SK-N-SH treated with all-trans-retinoic acid at 6 μM for 48 hours (cell line): ENCODE data around the gene TXNRD3.

Source experiments
- ATAC-seq: fragments of 200-7000 bp; cut with Tn5 transposase; 3 replicates; pipeline ENCODE4 v1.9.1; 2020; ENCODE audit warnings: mild to moderate bottlenecking, moderate library complexity
- ARNTL ChIP-seq: fragments of 450-650 bp; formaldehyde crosslinking; IDR thresholded peaks from 2 replicates; pipeline ENCODE4 v1.5.0; 2020; ENCODE audit warnings: low read depth, mild to moderate bottlenecking, moderate library complexity, borderline replicate concordance
- BACH2 ChIP-seq: fragments of 250-450 bp; sonication (Bioruptor Pico); IDR thresholded peaks from 2 replicates; pipeline ENCODE4 v1.9.0; 2021; ENCODE audit warnings: mild to moderate bottlenecking, borderline replicate concordance
- CSDC2 ChIP-seq: fragments of 250-450 bp; sonication (Bioruptor Pico); IDR thresholded peaks from 2 replicates; pipeline ENCODE4 v1.5.0; 2020; ENCODE audit warnings: mild to moderate bottlenecking, moderate library complexity
- ESRRG ChIP-seq: fragments of 250-450 bp; sonication (Bioruptor Pico); IDR thresholded peaks from 2 replicates; pipeline ENCODE4 v1.6.1; 2021; ENCODE audit warnings: mild to moderate bottlenecking
- GLIS3 ChIP-seq: fragments of 250-450 bp; sonication (Bioruptor Pico); IDR thresholded peaks from 2 replicates; pipeline ENCODE4 v1.5.0; 2020; ENCODE audit warnings: mild to moderate bottlenecking, moderate library complexity
- ISL1 ChIP-seq: fragments of 250-450 bp; sonication (Bioruptor Pico); IDR thresholded peaks from 2 replicates; pipeline ENCODE4 v2.1.2; 2022; ENCODE audit warnings: mild to moderate bottlenecking, moderate library complexity
- OSR1 ChIP-seq: fragments of 250-450 bp; sonication (Bioruptor Pico); IDR thresholded peaks from 2 replicates; pipeline ENCODE4 v1.8.0; 2022; ENCODE audit warnings: moderate library complexity, mild to moderate bottlenecking, inconsistent platforms
- PPARA ChIP-seq: fragments of 250-450 bp; sonication (Bioruptor Pico); IDR thresholded peaks from 2 replicates; pipeline ENCODE4 v1.5.0; 2020; ENCODE audit warnings: mild to moderate bottlenecking, borderline replicate concordance
- RARB ChIP-seq: fragments of 250-450 bp; sonication (Bioruptor Pico); IDR thresholded peaks from 2 replicates; pipeline ENCODE4 v1.8.0; 2021; ENCODE audit warnings: mild to moderate bottlenecking, moderate library complexity
- SNAI2 ChIP-seq: fragments of 250-450 bp; sonication (Bioruptor Pico); IDR thresholded peaks from 2 replicates; pipeline ENCODE4 v1.5.0; 2020; ENCODE audit warnings: mild to moderate bottlenecking, moderate library complexity
- TCF4 ChIP-seq: fragments of 250-450 bp; sonication (Bioruptor Pico); IDR thresholded peaks from 2 replicates; pipeline ENCODE4 v1.8.0; 2021; ENCODE audit warnings: mild to moderate bottlenecking, moderate library complexity, borderline replicate concordance
- TOX ChIP-seq: fragments of 250-450 bp; sonication (Bioruptor Pico); IDR thresholded peaks from 2 replicates; pipeline ENCODE4 v1.8.0; 2021; ENCODE audit warnings: mild to moderate bottlenecking, moderate library complexity, borderline replicate concordance
- ZC3H10 ChIP-seq: fragments of 250-450 bp; sonication (Bioruptor Pico); IDR thresholded peaks from 2 replicates; pipeline ENCODE4 v1.5.1; 2021; ENCODE audit warnings: mild to moderate bottlenecking, moderate library complexity
- ZFP3 ChIP-seq: fragments of 250-450 bp; sonication (Bioruptor Pico); IDR thresholded peaks from 2 replicates; pipeline ENCODE4 v1.5.0; 2020; ENCODE audit warnings: mild to moderate bottlenecking, moderate library complexity
- ZFP30 ChIP-seq: fragments of 450-650 bp; formaldehyde crosslinking; IDR thresholded peaks from 2 replicates; pipeline ENCODE4 v1.5.0; 2022; ENCODE audit warnings: mild to moderate bottlenecking, moderate library complexity
- ZNF565 ChIP-seq: fragments of 450-650 bp; formaldehyde crosslinking; conservative IDR thresholded peaks from 2 replicates; pipeline ENCODE4 v1.5.0; 2020; ENCODE audit warnings: low read depth, mild to moderate bottlenecking, moderate library complexity
- ZNF70 ChIP-seq: fragments of 450-650 bp; formaldehyde crosslinking; IDR thresholded peaks from 2 replicates; pipeline ENCODE4 v1.5.0; 2020; ENCODE audit warnings: mild to moderate bottlenecking, moderate library complexity
- ZNF8 ChIP-seq: fragments of 450-650 bp; formaldehyde crosslinking; IDR thresholded peaks from 2 replicates; pipeline ENCODE4 v1.5.0; 2020; ENCODE audit warnings: mild to moderate bottlenecking, moderate library complexity
- TF ChIP-seq, protein P1 (sequence below): fragments of 250-450 bp; sonication (Bioruptor Pico); IDR thresholded peaks from 2 replicates; pipeline ENCODE4 v1.5.1; 2021; ENCODE audit warnings: mild to moderate bottlenecking, moderate library complexity
- TF ChIP-seq, protein P2 (sequence below): fragments of 250-450 bp; sonication (Bioruptor Pico); IDR thresholded peaks from 2 replicates; pipeline ENCODE4 v1.5.1; 2020; ENCODE audit warnings: low read depth, mild to moderate bottlenecking, moderate library complexity
- TF ChIP-seq, protein P3 (sequence below): fragments of 250-450 bp; sonication (Bioruptor Pico); IDR thresholded peaks from 2 replicates; pipeline ENCODE4 v1.5.0; 2020; ENCODE audit warnings: mild to moderate bottlenecking, moderate library complexity
- TF ChIP-seq, protein P4 (sequence below): fragments of 250-450 bp; sonication (Bioruptor Pico); IDR thresholded peaks from 2 replicates; pipeline ENCODE4 v1.8.0; 2020; ENCODE audit warnings: mild to moderate bottlenecking, moderate library complexity, borderline replicate concordance

Gene TXNRD3

DNA sequence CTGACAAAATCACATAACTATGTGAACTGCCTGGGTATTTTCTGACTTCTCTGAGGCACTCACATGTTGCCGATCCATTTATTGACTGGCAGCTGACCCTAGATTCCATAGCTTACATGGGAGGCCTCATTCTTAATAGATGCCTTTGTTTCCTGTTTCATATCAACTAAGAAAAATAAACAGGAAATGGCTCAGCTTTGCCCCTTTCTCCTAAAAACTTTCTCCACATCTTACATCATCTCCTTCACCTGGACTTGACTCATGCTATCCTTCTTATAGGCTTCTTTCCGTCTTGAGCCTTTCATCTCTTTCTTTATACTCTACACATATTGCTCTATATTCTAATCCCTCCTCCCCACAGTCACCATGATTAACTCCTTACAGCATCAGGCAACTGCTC lies 38.0 kb downstream of the TXNRD3 start:
- TF ChIP-seq BACH2 (no peak), PPARA (no peak), ISL1 (CRISPR knock-in tag) (no peak), ESRRG (no peak), RARB (no peak), CSDC2 (CRISPR knock-in tag) (no peak), TOX (no peak), ARNTL (CRISPR knock-in tag) (no peak), ZFP3 (CRISPR knock-in tag) (no peak), ZNF8 (CRISPR knock-in tag) (no peak), ZNF565 (no peak), OSR1 (CRISPR knock-in tag) (no peak), ZNF70 (CRISPR knock-in tag) (no peak), SNAI2 (no peak), TCF4 (no peak), ZFP30 (CRISPR knock-in tag) (no peak)
- TF ChIP-seq, protein P1, sequence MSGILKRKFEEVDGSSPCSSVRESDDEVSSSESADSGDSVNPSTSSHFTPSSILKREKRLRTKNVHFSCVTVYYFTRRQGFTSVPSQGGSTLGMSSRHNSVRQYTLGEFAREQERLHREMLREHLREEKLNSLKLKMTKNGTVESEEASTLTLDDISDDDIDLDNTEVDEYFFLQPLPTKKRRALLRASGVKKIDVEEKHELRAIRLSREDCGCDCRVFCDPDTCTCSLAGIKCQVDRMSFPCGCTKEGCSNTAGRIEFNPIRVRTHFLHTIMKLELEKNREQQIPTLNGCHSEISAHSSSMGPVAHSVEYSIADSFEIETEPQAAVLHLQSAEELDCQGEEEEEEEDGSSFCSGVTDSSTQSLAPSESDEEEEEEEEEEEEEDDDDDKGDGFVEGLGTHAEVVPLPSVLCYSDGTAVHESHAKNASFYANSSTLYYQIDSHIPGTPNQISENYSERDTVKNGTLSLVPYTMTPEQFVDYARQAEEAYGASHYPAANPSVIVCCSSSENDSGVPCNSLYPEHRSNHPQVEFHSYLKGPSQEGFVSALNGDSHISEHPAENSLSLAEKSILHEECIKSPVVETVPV (CRISPR knock-in tag) = no peak
- TF ChIP-seq, protein P2, sequence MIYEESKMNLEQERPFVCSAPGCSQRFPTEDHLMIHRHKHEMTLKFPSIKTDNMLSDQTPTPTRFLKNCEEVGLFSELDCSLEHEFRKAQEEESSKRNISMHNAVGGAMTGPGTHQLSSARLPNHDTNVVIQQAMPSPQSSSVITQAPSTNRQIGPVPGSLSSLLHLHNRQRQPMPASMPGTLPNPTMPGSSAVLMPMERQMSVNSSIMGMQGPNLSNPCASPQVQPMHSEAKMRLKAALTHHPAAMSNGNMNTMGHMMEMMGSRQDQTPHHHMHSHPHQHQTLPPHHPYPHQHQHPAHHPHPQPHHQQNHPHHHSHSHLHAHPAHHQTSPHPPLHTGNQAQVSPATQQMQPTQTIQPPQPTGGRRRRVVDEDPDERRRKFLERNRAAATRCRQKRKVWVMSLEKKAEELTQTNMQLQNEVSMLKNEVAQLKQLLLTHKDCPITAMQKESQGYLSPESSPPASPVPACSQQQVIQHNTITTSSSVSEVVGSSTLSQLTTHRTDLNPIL = no peak
- TF ChIP-seq, protein P3, sequence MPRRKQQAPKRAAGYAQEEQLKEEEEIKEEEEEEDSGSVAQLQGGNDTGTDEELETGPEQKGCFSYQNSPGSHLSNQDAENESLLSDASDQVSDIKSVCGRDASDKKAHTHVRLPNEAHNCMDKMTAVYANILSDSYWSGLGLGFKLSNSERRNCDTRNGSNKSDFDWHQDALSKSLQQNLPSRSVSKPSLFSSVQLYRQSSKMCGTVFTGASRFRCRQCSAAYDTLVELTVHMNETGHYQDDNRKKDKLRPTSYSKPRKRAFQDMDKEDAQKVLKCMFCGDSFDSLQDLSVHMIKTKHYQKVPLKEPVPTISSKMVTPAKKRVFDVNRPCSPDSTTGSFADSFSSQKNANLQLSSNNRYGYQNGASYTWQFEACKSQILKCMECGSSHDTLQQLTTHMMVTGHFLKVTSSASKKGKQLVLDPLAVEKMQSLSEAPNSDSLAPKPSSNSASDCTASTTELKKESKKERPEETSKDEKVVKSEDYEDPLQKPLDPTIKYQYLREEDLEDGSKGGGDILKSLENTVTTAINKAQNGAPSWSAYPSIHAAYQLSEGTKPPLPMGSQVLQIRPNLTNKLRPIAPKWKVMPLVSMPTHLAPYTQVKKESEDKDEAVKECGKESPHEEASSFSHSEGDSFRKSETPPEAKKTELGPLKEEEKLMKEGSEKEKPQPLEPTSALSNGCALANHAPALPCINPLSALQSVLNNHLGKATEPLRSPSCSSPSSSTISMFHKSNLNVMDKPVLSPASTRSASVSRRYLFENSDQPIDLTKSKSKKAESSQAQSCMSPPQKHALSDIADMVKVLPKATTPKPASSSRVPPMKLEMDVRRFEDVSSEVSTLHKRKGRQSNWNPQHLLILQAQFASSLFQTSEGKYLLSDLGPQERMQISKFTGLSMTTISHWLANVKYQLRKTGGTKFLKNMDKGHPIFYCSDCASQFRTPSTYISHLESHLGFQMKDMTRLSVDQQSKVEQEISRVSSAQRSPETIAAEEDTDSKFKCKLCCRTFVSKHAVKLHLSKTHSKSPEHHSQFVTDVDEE (CRISPR knock-in tag) = no peak
- no peak for ATAC-seq

DNA sequence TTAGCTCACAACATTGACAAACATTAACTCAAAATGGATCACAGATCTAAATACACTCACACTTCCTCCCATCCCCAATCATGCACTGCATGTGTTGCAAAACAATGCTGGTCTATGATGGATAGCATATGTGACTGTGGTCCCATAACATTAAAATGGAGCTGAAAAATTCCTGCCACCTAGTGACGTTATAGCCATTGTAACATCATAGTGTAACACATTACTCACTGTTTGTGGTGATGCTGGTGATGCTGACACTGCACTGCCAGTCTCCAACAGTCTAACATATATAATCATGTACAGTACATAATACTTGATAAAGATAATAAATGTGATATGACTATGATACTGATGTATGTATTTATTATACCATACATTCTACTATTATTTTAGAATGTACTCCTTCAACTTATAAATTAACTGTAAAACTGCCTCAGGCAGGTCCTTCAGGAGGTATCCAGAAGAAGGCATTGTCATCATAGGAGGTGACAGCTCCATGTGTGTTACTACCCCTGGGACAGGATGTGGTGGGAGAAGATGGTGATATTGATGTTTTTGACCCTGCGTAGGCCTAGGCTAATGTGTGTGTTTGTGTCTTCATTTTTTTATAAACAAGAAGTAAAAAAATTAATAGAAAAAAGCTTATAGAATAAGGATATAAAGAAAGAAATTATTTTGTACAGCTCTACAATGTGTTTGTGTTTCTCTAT lies 41.3 kb downstream of the TXNRD3 start:
- TF ChIP-seq ZNF565 (no peak), ZNF8 (CRISPR knock-in tag) (no peak), ZNF70 (CRISPR knock-in tag) (no peak), OSR1 (CRISPR knock-in tag) (no peak), TOX (no peak)
- ATAC-seq = no peak; the same call in 2 of the 3 replicates

DNA sequence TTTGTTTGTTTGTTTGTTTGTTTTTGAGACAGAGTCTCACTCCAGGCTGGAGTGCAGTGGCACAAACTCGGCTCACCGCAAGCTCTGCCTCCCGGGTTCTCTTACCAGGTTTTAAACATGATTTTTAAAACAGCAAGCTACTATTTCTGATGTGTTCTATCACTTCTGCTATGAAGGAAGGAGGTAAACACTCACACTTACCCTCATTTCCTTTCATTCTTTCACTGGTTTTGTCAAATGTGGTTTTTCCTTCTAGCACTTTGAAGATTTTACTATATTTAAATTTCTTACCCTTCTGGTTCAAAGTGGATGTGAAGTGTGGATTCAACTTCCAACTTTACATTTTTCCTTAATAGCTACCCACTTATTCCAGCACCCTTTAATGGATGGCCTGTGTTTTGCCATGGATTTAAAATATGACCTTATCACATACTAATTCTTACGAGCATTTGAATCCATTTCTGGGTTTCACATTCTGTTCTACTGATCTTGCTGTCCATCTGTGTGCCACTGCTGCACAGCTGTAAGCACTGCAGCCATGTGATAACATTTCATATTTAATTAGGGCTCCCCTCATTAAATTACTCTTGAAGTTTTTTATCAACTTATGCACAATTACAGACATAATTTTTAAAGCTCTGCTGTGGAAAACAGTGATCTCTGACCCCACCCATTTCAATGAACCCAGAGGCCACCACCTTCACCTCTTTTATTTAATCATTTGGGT lies 42.3 kb downstream of the TXNRD3 start:
- TF ChIP-seq GLIS3 (CRISPR knock-in tag) (no peak), RARB (no peak), ZNF70 (CRISPR knock-in tag) (no peak), ARNTL (CRISPR knock-in tag) (no peak), OSR1 (CRISPR knock-in tag) (no peak), TCF4 (peak; percentile 89), ESRRG (no peak), TOX (no peak), ZC3H10 (CRISPR knock-in tag) (no peak), BACH2 (no peak), ZFP30 (CRISPR knock-in tag) (no peak), ZNF565 (no peak)
- TF ChIP-seq, protein P4, sequence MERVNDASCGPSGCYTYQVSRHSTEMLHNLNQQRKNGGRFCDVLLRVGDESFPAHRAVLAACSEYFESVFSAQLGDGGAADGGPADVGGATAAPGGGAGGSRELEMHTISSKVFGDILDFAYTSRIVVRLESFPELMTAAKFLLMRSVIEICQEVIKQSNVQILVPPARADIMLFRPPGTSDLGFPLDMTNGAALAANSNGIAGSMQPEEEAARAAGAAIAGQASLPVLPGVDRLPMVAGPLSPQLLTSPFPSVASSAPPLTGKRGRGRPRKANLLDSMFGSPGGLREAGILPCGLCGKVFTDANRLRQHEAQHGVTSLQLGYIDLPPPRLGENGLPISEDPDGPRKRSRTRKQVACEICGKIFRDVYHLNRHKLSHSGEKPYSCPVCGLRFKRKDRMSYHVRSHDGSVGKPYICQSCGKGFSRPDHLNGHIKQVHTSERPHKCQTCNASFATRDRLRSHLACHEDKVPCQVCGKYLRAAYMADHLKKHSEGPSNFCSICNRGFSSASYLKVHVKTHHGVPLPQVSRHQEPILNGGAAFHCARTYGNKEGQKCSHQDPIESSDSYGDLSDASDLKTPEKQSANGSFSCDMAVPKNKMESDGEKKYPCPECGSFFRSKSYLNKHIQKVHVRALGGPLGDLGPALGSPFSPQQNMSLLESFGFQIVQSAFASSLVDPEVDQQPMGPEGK (CRISPR knock-in tag) = no peak
- TF ChIP-seq, protein P3 (CRISPR knock-in tag) = peak; percentile 85
- ATAC-seq = no peak
